ENCODE results near the gene ALKAL2. TPM values are rescaled to one million over a fixed set of nuclear protein-coding genes. Genes with fewer than 3 reads are reported as not detected.

The ALKAL2 gene
- total RNA-seq, 4 donors from 2014 or later = 0.30 to 15.9 (median 0.89) TPM; not detected in 1

DNA sequence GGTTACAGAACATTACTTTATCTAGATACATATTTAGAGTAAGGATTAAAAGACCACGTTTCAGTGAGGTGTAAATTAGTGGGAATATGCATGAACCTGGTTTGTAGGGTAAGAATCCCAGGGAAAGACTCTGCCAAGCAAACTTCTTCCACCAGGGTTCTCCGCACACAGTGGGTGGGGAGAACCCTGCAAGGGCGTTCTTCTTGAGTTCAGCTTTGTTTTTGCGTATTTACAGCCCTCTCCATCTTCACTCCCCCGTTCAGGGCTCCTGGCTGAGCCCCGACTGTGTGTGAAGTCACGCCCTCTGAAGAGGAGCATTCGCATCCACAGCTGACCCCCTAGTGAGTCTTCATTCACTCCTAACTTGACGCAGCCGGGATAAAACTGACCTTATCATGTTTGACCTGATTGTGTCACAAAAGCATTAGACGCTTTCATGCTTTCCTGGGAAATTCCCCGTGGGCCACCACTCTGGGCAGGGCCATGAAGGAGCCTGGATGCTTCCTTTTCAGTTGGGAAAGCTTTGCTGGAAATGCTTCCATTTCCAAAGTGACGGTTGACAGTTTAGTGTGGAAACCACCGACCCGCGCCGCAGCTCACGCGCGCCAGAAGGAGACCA is 1.0 kb downstream of the ALKAL2 start:
- H3K9me3 ChIP-seq = no peaks in the 10 kb centered on the region
- peaks cover 4 to 35% (median 12%) of the 10 kb centered on the region in 3 donors for H3K4me1 ChIP-seq
- peaks cover 53% of the 10 kb centered on the region for H3K27me3 ChIP-seq
- H3K36me3 ChIP-seq = peaks cover 0 to 20% of the 10 kb centered on the region in 2 donors
- ATAC-seq = peak; percentile 26
- H3K27ac ChIP-seq = no peak overlapping the region
- no peak for TF ChIP-seq EP300 (IDR thresholded peaks at IDR 0.05)
- TF ChIP-seq POLR2AphosphoS5 (IDR thresholded peaks at IDR 0.05) = peak; percentile 6
- TF ChIP-seq, protein P1, sequence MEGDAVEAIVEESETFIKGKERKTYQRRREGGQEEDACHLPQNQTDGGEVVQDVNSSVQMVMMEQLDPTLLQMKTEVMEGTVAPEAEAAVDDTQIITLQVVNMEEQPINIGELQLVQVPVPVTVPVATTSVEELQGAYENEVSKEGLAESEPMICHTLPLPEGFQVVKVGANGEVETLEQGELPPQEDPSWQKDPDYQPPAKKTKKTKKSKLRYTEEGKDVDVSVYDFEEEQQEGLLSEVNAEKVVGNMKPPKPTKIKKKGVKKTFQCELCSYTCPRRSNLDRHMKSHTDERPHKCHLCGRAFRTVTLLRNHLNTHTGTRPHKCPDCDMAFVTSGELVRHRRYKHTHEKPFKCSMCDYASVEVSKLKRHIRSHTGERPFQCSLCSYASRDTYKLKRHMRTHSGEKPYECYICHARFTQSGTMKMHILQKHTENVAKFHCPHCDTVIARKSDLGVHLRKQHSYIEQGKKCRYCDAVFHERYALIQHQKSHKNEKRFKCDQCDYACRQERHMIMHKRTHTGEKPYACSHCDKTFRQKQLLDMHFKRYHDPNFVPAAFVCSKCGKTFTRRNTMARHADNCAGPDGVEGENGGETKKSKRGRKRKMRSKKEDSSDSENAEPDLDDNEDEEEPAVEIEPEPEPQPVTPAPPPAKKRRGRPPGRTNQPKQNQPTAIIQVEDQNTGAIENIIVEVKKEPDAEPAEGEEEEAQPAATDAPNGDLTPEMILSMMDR (IDR thresholded peaks at IDR 0.05) = no peak
- TF ChIP-seq POLR2A (IDR thresholded peaks at IDR 0.05) = no peak
- WGBS, 2 donors (ENCODE audit: low coverage in 1 of 2) = 37 to 38% methylated on average over 5 to 16 of the region's 20 CpGs
- peak overlapping the region in 1 of 2 donors; percentile 55 for H3K4me3 ChIP-seq

DNA sequence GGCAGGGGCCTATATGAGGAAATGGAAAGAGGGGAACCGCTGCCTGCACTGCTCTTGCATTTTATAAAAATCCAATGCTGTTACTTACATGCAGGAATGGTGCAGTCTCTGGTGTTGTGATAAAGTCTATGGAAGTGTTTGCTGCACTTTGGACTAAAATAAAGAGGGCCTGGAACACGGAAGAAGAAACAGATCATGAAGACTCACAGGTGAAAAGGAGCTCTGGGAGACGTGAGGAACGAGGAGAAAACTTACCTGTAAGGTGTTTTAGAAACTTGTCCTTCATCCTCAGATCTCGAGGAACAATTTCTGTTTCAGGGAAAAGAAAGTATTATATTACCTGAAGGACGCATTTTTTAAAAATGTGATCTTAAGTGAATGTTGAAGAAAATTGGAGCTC is 1.9 kb downstream of the ALKAL2 start:
- no peak for ATAC-seq
- Histone ChIP-seq H3K27me3 (peaks cover 48% of the 10 kb centered on the region), H3K4me3 (no peak overlapping the region), H3K9me3 (no peaks in the 10 kb centered on the region), H3K36me3 (peaks cover 0 to 29% of the 10 kb centered on the region in 2 donors), H3K27ac (no peak overlapping the region), H3K4me1 (peaks cover 4 to 35% (median 12%) of the 10 kb centered on the region in 3 donors)
- WGBS, 2 donors (ENCODE audit: low coverage in 1 of 2) = 86 to 90% methylated on average over 2 to 6 of the region's 6 CpGs
- TF ChIP-seq, protein P1 (IDR thresholded peaks at IDR 0.05) = no peak
- no peak for TF ChIP-seq POLR2AphosphoS5 (IDR thresholded peaks at IDR 0.05)
- no peak for TF ChIP-seq EP300 (IDR thresholded peaks at IDR 0.05)
- TF ChIP-seq POLR2A (IDR thresholded peaks at IDR 0.05) = no peak

DNA sequence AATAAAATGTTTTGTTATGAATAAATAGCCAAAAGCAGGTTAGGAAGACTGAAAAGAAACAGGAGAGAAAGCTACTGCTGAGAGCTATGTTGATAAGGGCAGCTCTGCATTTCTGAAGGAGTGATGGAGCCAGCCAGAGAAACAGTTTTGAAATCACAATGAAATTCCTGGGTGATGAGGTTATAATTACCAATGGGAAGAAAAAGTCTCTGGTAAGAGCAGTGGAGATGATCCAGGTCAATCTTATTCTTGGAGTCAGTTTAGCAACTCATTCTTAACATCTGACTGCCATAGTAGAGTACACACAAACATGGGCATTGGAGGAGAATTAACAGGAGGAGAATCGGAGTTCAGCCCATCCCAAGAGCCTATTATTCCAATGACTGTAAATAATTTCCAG is 2.4 kb downstream of the ALKAL2 start:
- Histone ChIP-seq H3K4me1 (peaks cover 4 to 35% (median 12%) of the 10 kb centered on the region in 3 donors), H3K27me3 (peaks cover 43% of the 10 kb centered on the region), H3K36me3 (peaks cover 0 to 34% of the 10 kb centered on the region in 2 donors), H3K4me3 (no peak overlapping the region), H3K9me3 (no peaks in the 10 kb centered on the region), H3K27ac (no peak overlapping the region)
- TF ChIP-seq, protein P1 (IDR thresholded peaks at IDR 0.05) = no peak
- no peak for TF ChIP-seq POLR2AphosphoS5 (IDR thresholded peaks at IDR 0.05)
- no peak for TF ChIP-seq EP300 (IDR thresholded peaks at IDR 0.05)
- no peak for TF ChIP-seq POLR2A (IDR thresholded peaks at IDR 0.05)
- 50 to 77% methylated on average over 1 of the region's 1 CpG for WGBS, 2 donors (ENCODE audit: low coverage in 1 of 2)
- peak; percentile 23 for ATAC-seq

DNA sequence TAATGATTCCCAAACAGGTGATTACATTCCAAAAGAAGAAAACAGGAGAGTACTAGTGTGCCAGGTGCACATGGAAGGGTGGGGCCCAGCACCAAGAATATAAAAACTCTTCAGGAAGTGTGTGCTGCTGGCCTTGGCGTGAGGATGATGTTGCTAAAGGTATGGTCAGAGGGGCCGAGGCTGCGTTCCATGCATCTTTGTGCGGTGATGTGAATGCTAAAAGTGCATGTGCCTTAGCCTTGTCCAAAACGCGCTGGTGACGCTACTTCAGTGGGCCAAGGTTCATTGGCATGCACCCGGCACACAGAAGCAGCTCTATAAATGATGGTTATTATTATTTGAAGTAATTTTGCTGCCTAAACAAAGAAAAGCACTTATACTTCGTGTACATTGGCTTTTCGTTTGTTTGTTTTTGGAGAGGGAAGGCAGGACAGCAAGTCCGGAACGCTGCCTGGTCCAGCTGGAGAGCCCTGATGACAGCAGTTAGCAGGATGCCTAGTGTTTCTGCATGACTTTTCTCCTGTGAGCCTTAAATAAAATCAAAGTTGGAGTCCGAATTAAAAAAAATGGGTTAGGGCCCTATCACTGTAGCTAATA is 2.9 kb downstream of the ALKAL2 start:
- ATAC-seq = no peak
- TF ChIP-seq POLR2AphosphoS5 (IDR thresholded peaks at IDR 0.05) (no peak), POLR2A (IDR thresholded peaks at IDR 0.05) (no peak), EP300 (IDR thresholded peaks at IDR 0.05) (no peak)
- TF ChIP-seq, protein P1 (IDR thresholded peaks at IDR 0.05) = no peak
- 71 to 82% methylated on average over 8 to 12 of the region's 13 CpGs for WGBS, 2 donors (ENCODE audit: low coverage in 1 of 2)

More for the DNA sequence above, 2.9 kb downstream of the ALKAL2 start:
- Histone ChIP-seq H3K4me3 (no peak overlapping the region), H3K36me3 (peaks cover 0 to 39% of the 10 kb centered on the region in 2 donors), H3K27me3 (peaks cover 38% of the 10 kb centered on the region), H3K27ac (no peak overlapping the region), H3K9me3 (no peaks in the 10 kb centered on the region), H3K4me1 (peaks cover 4 to 32% (median 12%) of the 10 kb centered on the region in 3 donors)
